HEK293T (cell line): ENCODE data around the gene PHACTR3.

Experiments used
- CTCF ChIA-PET: fragments of 350-600 bp; formaldehyde crosslinking; extraction: SDS; loops from one replicate; lab custom pipeline; 2021; ENCODE audit warnings: antibody characterized with exemption, inconsistent platforms; lab: Yijun Ruan, JAX
- POLR2A ChIA-PET: fragments of 350-600 bp; formaldehyde crosslinking; extraction: SDS; loops from one replicate; lab custom pipeline; 2020; ENCODE audit warnings: antibody characterized with exemption, inconsistent platforms; lab: Yijun Ruan, JAX
- DNase-seq: peaks from one replicate; pipeline ENCODE4 v3.0.0; 2012; ENCODE audit warnings: mixed read lengths; ENCODE audit errors: extremely low spot score
- ARNT ChIP-seq: fragments of 450-650 bp; IDR thresholded peaks from 2 replicates; pipeline ENCODE4 v1.6.1; 2017; ENCODE audit warnings: mild to moderate bottlenecking
- BHLHE40 ChIP-seq: fragments of 450-650 bp; IDR thresholded peaks from 2 replicates; pipeline ENCODE4 v1.6.1; 2016; ENCODE audit warnings: mild to moderate bottlenecking, moderate library complexity, borderline replicate concordance
- CTBP1 ChIP-seq: fragments of 450-650 bp; IDR thresholded peaks from 2 replicates; pipeline ENCODE4 v1.6.1; 2016; ENCODE audit warnings: borderline replicate concordance
- ELF4 ChIP-seq: fragments of 450-650 bp; IDR thresholded peaks from 2 replicates; pipeline ENCODE4 v1.6.1; 2017; ENCODE audit warnings: antibody characterized with exemption
- FOXA1 ChIP-seq: fragments of 450-650 bp; IDR thresholded peaks from 2 replicates; pipeline ENCODE4 v1.6.1; 2016; ENCODE audit warnings: mild to moderate bottlenecking
- FOXK2 ChIP-seq: fragments of 450-650 bp; IDR thresholded peaks from 2 replicates; pipeline ENCODE4 v1.6.1; 2016; ENCODE audit warnings: mild to moderate bottlenecking
- FOXM1 ChIP-seq: fragments of 450-650 bp; IDR thresholded peaks from 2 replicates; pipeline ENCODE4 v1.6.1; 2017; ENCODE audit warnings: mild to moderate bottlenecking, borderline replicate concordance
- HDGF ChIP-seq: fragments of 450-650 bp; IDR thresholded peaks from 2 replicates; pipeline ENCODE4 v1.6.1; 2017; ENCODE audit warnings: antibody characterized with exemption, borderline replicate concordance
- L3MBTL2 ChIP-seq: fragments of 450-650 bp; conservative IDR thresholded peaks from 2 replicates; pipeline ENCODE4 v1.6.1; 2016; ENCODE audit warnings: mild to moderate bottlenecking
- LEF1 ChIP-seq: fragments of 450-650 bp; IDR thresholded peaks from 2 replicates; pipeline ENCODE4 v1.6.1; 2017; ENCODE audit warnings: mild to moderate bottlenecking, borderline replicate concordance
- NFRKB ChIP-seq: fragments of 450-650 bp; IDR thresholded peaks from 2 replicates; pipeline ENCODE4 v1.6.1; 2016; ENCODE audit warnings: mild to moderate bottlenecking, moderate library complexity
- SP1 ChIP-seq: fragments of 450-650 bp; IDR thresholded peaks from 2 replicates; pipeline ENCODE4 v1.6.1; 2017
- SUZ12 ChIP-seq: fragments of 450-650 bp; IDR thresholded peaks from 2 replicates; pipeline ENCODE4 v1.6.1; 2016; ENCODE audit warnings: mild to moderate bottlenecking
- TARDBP ChIP-seq: fragments of 450-650 bp; IDR thresholded peaks from 2 replicates; pipeline ENCODE4 v1.6.1; 2016
- ZNF384 ChIP-seq: fragments of 450-650 bp; IDR thresholded peaks from 2 replicates; pipeline ENCODE4 v1.6.1; 2016
- TF ChIP-seq, protein P1 (sequence below): fragments of 450-650 bp; IDR thresholded peaks from 2 replicates; pipeline ENCODE4 v1.6.1; 2016

Gene PHACTR3

DNA sequence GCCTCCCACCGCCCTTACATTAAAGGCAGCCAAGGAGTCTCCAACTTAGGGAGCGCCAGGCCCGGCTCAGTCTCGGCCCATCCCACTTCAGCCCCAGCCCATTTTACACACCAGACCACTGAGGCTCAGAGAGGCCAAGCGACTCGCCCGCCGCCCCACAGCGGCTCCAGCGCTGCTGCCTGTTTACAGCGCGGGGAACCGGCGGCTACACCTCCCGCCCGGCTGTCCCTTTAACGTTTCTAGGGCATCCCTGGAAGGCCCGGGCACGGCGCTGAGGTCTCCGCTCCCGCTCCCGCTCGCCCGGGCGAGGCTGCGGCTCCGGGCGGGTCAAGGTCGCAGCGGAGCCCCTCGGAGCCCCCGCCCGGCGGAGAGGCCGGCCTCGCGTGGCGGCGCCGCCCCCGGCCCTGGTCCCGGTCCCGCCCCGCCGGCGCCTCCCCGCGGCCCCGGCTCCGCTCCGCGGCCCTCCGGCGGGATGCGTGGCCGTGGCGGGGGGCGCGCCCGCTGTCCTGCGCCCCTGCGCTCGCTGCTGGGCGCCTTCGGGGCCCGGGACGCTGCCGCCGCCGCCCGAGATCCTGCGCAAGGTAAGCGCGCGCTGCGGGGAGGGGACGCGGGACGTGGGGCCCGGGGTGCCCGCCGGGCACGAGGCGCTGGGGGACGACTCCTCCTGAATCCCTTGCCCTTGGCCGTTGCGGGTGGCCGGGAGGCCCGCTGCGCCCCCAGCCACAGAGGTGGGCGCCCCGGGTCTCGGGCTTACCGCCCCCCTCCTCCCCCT is 27.1 kb upstream of the PHACTR3 start:
- no peak for TF ChIP-seq ARNT
- TF ChIP-seq L3MBTL2: no peak
- TF ChIP-seq, protein P1, sequence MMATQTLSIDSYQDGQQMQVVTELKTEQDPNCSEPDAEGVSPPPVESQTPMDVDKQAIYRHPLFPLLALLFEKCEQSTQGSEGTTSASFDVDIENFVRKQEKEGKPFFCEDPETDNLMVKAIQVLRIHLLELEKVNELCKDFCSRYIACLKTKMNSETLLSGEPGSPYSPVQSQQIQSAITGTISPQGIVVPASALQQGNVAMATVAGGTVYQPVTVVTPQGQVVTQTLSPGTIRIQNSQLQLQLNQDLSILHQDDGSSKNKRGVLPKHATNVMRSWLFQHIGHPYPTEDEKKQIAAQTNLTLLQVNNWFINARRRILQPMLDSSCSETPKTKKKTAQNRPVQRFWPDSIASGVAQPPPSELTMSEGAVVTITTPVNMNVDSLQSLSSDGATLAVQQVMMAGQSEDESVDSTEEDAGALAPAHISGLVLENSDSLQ: no peak
- no peak for TF ChIP-seq ZNF384
- TF ChIP-seq FOXA1: no peak
- TF ChIP-seq BHLHE40: no peak
- TF ChIP-seq SUZ12: no peak
- no peak for TF ChIP-seq SP1
- TF ChIP-seq HDGF: no peak
- TF ChIP-seq NFRKB: no peak
- TF ChIP-seq CTBP1: no peak
- TF ChIP-seq LEF1: no peak
- no peak for TF ChIP-seq TARDBP
- no peak for TF ChIP-seq FOXK2
- no peak for TF ChIP-seq ELF4
- TF ChIP-seq FOXM1: no peak

DNA sequence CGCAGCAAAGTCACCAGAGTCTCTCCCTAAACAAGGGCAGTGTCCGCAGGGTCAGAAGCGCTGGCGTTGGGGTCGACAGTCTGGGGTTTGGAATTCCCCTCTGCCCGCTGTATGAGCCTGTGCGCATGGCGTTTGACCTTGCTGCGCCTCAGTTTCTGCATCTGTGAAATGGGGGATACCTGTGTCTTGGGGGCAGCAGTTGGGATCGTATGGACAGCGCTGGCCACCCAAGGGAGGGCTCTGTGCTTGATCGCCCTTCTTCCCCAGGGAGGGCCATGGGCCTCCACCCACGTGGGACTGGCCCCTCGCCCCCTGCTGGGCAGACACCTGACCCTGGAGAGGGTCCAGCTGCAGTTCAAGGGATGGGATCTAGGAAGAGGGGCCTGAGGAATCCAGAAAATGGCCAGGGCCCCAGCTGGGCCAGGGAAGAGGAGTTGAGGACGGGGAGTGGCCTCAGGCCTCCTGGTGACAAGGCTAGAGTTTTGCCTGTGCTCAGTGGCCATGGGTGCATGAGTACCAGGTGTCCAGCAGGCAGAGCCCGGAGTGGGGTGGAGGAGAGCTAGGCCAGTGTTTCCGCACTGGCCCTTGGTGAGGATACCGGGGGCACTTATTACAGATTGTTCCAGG is 26.4 kb upstream of the PHACTR3 start:
- CTCF ChIA-PET: no interaction called here
- POLR2A ChIA-PET: no interaction called here
- no peak for DNase-seq
- TF ChIP-seq FOXK2 (no peak), SP1 (no peak), BHLHE40 (no peak), HDGF (no peak), TARDBP (no peak), FOXM1 (no peak), L3MBTL2 (no peak), ZNF384 (no peak), FOXA1 (no peak)
- TF ChIP-seq, protein P1: no peak

More for the DNA sequence above, 27.1 kb upstream of the PHACTR3 start:
- ChIA-PET POLR2A (no interaction called here), CTCF (no interaction called here)
- peak; percentile 53 for DNase-seq

DNA sequence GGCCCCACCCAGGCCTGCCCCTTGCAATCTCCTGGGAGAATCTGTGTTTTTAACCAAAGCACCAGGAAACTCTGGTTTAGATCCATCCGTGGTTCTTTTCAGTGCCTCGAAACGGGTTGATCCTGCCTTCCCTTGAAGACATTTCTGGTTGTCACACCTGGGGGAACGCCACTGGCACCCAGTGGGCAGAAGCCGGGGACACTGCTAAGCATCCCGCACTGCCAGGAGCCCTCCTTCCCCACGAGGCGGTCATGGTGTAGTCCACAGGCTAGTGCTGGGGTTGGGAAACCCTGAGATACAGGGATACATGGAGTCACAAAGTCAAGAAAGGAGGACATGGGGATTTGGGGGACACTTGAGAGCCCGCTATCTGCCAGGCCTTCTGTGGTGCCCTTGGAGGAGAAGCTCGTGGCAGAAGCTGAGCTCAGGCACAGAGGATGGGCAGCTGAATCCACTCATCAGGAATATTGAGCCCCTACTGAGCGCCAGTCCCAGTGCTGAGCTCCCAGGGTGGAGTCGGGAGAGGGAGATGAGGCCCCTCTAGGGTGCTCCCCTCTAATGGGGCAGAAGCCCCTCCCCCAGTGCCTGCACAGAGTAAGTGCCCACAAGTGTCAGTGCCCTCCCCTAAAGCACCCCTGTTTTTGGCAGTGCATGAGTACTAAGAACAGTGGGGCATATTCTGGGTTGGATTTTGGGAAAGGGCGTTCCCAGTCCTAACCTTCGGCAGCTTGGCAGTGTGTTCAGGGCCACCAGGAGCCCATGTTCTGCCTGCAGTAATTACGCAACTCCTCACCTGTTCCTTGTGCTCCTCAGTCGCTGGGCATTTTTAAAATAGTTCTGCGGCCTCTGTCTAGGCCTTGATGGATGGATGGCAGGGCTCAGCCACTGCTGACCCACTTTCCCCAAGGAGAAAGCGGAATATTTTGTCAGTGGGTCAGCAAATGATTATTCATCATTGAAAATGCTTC is 25.6 kb upstream of the PHACTR3 start:
- no peak for TF ChIP-seq FOXA1
- no peak for TF ChIP-seq FOXK2
- TF ChIP-seq CTBP1: no peak
- no peak for TF ChIP-seq BHLHE40
- no peak for TF ChIP-seq HDGF
- no peak for TF ChIP-seq FOXM1
- TF ChIP-seq ELF4: no peak
- TF ChIP-seq SP1: no peak
- TF ChIP-seq ZNF384: no peak
- no peak for TF ChIP-seq NFRKB
- no peak for TF ChIP-seq LEF1
- TF ChIP-seq ARNT: no peak
- TF ChIP-seq, protein P1: no peak
- no peak for TF ChIP-seq TARDBP
- no peak for TF ChIP-seq SUZ12
- no peak for TF ChIP-seq L3MBTL2
- POLR2A ChIA-PET: no interaction called here
- no peak for DNase-seq
- CTCF ChIA-PET: no interaction called here

DNA sequence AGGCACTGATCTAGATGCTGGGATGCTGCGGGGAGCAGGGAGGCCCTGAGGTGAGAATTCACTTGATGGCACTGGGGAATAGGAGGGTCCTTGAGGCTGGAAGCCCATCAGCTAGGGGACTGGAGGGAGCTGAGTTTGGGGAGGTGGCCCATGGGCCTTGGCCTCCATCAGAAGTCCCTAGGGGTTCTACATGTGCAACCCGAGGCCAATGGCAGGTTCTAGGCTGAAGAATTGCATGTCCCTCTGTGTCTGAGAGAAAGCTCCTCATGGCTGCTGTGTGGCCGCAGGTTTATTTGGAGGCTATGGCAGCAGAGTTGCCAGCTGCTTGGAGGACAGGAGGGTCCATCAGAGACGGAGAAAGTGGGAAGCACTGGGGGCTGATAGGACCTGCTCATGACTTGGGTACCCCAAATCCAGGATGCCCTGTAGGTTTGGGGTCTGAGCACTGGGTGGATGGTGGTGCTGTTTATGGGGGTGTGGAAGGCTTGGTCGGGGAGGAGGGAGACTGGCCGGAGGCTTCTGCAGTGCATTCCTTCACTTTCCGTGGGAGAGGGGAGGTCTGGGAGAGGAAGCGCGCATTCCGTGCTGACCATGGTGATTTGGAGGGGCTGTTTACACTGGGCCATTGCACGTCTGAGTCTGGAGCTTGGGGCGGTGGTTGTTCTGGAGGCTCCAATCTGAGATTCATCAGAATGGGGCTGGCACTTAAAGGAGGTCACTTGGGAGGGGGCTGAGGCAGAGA is 24.8 kb upstream of the PHACTR3 start:
- CTCF ChIA-PET: interaction anchor here (1.0 kb wide), 1 partner anchor 8 kb away, joined by 4 read pairs; no protein-coding TSS in a partner anchor
- TF ChIP-seq CTBP1: no peak
- no peak for TF ChIP-seq BHLHE40
- POLR2A ChIA-PET: no interaction called here

More for the DNA sequence above, 24.8 kb upstream of the PHACTR3 start:
- no peak for DNase-seq
